ENCODE results near the gene FAM131A. TPM values are rescaled to one million over a fixed set of nuclear protein-coding genes. Genes with fewer than 3 reads are reported as not detected.
"Not testable (repeated sequence)": the region's sequence is repeated elsewhere in the genome, so short reads cannot be mapped to it uniquely, and the experiment has no call there.

Gene FAM131A
- polyA plus RNA-seq, 3 donors: 11.2 to 14.3 (median 13.7) TPM

DNA sequence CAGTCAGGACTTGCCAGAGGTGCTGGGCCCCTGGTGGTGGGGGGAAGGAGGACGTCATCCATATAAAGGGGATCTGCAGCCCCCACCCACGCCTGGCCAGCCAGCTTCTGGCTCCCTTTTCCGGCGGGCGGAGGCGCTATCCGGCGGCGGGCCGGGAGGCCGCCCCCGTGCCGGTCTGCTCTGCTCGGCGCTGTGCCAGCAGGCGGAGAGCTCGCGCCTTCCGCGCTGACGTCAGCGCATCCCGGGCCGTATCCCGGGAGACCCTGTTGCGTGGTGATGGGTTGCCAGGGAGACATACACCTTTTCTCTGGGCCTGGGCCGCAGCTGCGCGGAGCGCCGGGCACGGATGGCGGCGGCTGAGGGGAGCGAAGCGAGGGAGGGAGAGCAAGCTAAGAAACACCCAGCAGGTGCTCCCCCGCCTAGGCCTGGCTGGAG is 1.1 kb downstream of the FAM131A start:
- peak; percentile 86 for DNase-seq

DNA sequence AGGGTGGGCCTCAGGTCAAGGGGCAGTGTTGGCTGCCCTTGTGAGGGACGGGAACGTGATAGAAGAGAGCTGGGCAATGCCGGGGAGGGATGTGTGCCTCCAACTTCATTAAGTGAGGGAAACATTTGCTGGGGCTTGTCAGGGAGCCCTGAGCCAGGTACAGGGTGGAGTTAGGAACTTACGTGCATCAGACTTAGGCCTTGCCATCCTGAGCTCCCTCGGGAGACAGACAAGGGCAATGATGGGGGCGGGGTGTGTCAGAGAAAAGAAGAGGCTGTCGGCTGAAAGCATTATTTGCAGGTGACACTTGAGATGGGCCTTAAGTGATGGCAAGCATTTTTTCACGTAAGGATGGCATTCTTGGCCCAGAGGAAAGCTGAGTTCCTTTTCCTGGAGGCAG is 1.6 kb downstream of the FAM131A start:
- DNase-seq: no peak

DNA sequence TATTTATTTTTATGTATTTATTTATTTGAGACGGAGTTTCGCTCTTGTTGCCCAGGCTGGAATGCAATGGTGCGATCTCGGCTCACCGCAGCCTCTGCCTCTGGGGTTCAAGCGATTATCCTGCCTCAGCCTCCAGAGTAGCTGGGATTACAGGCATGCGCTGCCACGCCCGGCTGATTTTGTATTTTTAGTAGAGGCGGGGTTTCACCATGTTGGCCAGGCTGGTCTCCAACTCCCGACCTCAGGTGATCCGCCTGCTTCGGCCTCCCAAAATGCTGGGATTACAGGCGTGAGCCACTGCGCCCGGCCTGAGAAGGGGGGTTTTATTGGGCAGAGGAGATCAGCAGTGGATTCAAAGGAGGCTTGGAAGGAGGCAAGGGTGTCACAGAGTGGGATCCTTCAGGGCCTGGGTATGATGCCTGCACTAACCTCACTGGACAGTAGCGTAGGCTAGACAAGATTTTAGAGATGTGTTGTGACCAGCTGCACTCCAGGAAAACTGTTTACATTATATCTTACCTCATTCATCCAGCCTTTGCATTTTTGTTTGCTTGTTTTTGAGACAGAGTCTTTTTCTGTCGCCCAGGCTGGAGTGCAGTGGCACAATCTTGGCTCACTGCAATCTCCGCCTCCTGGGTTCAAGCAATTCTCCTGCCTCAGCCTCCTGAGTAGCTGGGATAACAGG is 2.2 kb downstream of the FAM131A start:
- DNase-seq: not testable (repeated sequence)

DNA sequence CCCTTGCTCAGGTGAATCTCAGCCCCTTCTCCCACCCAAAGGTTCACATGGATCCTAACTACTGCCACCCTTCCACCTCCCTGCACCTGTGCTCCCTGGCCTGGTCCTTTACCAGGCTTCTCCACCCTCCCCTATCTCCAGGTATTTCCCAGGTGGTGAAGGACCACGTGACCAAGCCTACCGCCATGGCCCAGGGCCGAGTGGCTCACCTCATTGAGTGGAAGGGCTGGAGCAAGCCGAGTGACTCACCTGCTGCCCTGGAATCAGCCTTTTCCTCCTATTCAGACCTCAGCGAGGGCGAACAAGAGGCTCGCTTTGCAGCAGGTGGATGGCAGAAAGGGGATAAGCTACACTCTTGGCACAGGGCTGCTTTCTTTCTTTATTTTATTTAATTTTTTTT is 4.5 kb downstream of the FAM131A start:
- no peak for DNase-seq

DNA sequence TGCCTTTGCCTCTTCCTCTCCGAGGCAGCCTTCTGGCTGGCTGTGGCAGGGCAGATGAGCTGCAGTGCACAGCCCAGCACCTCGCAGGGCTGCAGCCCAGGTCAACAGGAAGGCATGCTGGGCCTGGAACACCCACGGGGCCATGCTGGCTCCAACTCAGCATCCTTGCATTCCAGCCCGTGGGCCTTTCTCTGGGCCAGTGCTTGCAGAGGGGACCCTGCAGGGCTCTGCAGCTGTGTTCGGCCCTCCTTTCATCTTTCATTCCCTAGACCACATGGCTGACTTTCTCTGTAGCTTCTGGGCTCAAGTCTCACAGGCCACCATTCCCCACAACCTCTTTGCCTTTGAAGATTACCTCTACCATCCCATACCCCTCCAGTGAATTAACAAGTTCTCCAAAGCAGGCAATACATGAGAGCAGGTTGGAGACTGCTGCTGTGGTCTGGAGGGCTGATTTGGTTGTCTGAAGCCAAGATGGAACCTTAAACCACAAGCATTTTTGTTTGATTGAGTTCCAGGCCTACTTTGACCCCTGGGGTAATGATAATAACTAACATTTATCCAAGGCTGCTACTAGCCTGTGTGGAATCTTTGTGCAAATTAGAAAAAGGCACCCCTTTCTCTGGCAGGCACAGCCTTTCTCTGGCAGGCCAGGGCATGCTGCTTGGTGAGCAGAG is 5.9 kb downstream of the FAM131A start:
- no peak for DNase-seq

DNA sequence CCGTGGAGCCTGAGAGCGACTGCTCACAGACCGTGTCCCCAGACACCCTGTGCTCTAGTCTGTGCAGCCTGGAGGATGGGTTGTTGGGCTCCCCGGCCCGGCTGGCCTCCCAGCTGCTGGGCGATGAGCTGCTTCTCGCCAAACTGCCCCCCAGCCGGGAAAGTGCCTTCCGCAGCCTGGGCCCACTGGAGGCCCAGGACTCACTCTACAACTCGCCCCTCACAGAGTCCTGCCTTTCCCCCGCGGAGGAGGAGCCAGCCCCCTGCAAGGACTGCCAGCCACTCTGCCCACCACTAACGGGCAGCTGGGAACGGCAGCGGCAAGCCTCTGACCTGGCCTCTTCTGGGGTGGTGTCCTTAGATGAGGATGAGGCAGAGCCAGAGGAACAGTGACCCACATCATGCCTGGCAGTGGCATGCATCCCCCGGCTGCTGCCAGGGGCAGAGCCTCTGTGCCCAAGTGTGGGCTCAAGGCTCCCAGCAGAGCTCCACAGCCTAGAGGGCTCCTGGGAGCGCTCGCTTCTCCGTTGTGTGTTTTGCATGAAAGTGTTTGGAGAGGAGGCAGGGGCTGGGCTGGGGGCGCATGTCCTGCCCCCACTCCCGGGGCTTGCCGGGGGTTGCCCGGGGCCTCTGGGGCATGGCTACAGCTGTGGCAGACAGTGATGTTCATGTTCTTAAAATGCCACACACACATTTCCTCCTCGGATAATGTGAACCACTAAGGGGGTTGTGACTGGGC is 7.3 kb downstream of the FAM131A start:
- DNase-seq: no peak

DNA sequence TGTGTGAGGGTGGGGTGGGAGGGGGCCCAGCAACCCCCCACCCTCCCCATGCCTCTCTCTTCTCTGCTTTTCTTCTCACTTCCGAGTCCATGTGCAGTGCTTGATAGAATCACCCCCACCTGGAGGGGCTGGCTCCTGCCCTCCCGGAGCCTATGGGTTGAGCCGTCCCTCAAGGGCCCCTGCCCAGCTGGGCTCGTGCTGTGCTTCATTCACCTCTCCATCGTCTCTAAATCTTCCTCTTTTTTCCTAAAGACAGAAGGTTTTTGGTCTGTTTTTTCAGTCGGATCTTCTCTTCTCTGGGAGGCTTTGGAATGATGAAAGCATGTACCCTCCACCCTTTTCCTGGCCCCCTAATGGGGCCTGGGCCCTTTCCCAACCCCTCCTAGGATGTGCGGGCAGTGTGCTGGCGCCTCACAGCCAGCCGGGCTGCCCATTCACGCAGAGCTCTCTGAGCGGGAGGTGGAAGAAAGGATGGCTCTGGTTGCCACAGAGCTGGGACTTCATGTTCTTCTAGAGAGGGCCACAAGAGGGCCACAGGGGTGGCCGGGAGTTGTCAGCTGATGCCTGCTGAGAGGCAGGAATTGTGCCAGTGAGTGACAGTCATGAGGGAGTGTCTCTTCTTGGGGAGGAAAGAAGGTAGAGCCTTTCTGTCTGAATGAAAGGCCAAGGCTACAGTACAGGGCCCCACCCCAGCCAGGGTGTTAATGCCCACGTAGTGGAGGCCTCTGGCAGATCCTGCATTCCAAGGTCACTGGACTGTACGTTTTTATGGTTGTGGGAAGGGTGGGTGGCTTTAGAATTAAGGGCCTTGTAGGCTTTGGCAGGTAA is 8.1 kb downstream of the FAM131A start:
- DNase-seq: peak; percentile 74

DNA sequence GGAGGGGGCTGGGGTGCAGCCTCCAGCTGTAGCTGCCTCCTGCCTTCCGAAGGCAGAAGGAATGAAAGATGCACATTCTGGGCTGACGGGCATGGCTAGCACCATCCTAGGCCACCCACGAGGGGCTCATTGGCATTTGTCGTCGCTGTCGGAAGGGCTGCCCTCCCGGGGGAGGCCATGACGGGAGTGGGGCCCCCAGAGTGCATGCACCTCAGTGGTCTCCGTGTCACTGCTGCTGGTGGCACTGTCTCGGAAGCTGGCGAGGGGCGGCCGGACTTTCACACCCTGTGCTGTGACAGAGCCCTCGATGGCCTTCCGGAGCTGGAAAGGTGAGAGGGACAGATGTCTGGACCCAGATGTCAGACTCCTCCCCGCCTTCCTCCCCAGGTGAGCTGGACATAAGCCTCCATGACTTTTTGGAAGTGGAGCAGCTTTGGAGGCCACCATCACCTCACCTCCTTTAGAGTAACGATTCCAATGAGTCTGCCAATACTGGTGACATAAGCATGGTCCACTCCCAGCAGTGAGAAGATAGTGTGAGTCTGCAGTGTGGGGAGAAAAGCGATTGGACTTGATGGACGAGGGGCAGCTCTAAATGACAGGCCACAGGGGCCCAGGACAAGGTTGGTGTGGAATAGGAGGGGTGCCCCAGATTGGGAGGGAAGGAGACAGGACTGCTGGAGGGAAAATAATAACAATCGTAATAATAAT is 9.2 kb downstream of the FAM131A start:
- no peak for DNase-seq

DNA sequence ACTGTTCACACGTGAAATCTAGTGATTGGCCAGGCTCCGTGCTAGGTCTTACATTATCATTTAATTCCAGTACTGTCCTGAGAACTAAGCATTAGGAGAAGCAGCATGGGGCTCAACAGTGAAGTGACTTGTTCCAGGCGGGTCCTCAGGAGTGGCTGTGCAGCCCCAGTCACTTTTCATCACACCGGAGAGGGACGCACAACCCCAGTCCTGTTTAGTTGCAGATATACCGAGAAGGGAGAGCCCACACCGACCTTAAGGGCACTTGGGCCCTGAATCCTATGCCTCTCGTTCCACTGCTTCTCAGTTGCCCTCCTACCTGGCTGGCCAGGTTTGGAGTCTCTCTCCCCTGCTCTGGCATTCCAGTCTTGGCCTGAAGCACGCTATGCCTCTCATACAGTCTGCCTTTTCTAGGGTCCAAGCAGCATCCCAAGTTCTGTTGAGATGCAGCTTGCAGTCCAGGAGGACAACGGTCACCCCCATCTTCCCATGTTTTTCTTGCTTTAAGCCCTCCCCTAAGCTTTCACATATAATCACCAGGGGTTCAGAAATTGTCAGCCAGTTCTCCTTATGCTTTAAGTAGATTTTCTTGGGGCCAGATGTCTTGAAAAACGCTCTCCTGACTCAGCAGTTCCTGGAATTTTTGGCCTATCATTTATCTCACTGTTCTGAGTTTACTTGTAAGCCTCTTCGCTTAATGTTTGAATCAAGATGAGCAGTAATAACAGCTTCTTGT is 10.1 kb downstream of the FAM131A start:
- no peak for DNase-seq

DNA sequence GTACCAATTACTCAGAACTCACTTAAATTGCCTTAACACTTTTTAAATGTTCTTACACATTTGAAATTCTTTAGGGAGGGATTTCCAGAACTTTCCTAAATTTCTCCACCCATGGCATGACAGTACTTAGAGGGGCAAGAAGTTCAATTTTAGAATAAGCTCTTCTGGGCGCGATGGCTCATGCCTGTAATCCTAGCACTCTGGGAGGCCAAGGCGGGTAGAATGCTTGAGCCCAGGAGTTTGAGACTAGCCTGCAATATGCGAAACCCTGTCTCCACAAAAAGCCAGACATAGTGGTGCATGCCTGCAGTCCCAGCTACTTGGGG is 10.6 kb downstream of the FAM131A start:
- DNase-seq: no peak

DNA sequence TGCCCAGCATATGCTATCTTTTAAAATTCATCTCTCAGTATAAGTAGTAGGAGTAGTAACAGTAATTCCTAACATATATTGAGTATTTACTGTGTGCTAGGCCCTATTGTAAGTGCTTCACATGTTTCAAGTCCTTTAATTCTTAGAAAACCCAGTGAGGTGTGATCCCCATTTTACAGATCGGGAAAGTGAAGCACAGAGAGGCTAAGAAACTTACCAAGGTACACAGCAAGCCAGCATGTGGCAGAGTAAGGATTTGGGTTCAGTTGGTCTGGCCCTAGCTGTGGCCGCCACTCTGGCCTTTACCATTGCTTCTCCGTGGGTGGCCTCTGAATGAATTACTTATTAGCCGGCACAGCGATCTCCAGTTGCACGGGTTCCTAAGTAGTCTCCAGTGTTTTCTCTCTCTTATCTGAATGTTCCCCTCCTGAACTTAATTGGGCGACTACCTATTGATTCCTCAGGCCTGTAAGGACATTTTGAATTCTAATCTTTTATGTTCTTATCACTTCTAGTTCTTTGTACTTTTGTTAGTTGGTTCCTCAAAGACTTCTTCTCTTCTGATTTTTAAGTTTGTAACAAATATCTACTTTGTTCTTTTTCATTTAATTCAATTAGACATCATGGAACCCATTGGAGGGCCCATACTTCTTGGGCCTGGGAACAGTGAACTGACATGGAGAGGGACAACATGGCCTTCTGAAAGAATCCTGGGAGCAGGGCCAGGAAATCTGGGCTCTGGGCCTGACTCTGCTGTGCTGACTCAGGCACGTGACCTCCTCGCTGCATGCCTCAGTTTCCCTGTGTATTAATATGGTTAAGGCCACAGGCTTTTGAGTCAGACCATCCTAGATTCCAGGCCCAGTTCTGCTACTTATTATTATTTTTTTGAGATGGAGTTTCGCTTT is 12.4 kb downstream of the FAM131A start:
- DNase-seq: no peak

DNA sequence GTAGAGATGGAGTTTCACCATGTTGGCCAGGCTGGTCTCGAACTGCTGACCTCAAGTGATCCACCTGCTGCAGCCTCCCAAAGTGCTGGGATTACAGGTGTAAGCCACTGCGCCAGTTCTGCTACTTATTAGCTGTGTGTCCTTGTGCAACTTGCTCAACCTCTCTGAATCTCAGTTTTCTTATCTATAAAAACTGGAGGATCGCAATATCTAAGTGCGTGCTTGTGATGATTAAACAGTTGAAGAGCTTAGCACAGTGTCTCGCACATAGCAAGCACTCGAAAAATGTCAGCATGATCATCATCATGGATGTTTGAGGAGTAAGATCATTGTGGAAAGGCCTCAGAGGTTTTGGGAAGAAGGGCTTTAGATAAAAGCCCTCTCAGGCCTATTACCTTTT is 13.2 kb downstream of the FAM131A start:
- no peak for DNase-seq

DNA sequence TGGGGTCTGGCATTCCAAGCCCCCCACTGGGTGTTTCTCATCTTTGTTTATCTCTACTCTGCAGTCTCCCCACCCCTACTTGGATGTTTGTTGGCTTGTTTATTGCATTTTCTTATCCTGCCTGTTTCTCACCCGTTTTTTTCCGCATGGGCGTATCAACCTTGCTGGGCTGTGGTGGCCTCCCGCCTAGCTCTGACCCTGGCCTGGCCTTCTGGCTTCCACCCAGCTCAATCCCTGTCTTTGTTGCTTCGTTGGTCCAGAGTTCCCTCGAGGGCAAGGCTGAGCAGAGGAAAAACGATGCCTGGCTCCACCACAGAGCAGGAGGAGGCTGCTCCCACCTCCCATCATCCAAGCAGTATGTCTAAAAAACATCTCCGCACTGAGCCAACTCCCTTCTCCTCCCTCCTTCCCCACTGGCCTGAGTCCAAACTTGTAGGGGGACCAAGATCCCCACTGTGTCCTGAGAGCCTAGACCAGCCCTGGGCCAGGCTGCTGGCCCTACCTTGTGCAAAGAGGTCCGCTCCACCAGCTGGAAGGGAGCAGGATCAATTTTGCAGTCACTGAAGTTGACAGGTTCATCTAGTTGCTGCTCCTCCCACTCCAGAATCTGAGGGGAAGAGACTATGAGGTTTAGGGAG is 14.2 kb downstream of the FAM131A start:
- DNase-seq: no peak

DNA sequence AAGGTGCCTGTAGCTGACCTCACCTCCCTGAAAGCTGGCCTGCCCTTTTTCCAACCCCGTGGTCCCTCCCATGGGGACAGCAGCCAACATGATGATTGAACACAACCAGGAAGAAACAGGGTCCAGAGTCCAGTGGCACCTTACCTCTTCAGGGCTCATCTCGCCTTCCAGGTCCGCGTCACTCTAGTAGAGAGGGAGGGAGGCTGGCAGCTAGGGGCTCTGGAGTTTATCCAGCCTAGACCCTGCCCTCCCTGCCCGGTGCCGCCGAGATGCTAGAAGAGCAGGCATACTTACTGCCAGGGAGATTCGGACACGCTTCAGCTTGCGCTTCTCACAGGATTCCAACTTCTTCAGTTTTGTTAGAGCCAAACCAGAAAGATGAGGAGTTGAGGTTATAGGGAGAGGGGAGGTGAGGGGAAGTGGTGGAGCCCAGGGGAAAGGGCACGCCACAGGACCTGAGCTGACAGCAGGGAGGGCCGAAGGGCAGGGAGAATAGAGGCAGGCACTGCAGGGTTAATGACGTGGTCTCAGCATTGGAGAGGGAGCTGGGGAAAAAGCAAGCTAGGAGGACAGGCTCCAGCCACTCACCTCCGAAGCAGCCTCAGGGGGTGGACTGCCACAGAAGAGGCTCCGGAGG is 14.9 kb downstream of the FAM131A start:
- DNase-seq: no peak

DNA sequence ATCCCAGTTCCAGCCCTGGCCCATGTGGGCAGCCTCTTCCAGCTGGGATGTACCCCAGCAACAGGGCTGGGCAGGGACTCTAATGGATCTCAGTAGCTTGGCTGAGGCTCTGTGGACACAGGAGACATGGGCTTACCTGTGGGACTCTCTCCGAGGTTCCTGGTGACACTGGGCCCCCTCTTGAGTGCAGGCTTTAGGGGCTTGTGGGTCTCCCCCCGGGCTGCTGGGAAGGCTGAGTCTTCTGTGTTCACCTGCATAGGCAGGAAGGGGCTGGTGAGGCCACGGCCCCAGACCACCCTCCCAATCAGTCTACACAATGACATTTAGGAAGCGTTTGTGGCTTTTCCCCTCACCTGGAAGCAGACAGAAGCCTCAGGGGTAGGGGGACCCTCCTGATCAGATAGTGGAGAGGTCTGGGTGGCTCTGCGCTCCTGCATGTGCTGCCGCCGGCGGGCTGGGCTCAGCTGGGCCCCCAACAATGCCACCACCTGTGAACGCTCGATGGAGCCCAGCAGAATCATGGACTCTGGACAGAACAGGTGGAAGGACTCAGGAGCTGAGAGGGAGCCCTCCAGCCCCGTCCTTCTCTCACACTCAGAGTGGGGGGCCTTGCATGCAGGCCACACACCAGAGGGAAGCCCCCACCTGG is 15.6 kb downstream of the FAM131A start:
- no peak for DNase-seq

DNA sequence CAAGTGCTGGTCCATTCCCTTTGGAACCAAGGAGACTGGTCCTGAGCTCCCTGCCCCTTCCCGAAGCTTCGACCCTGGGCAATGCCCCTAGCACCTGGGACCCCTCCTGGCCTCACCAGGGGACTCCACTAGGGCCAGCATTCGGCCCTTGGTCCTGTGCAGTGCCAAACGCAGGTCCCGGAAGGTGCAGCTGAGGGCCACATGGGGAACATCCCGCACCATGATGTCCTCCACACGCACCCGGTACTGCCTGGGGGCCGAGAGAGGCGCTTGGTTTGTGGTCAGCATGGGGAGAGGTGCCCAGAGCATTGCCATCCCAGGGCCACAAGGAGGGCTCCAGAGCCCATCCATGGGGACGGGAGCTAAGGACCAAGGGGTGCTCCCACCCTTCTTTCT is 16.1 kb downstream of the FAM131A start:
- no peak for DNase-seq

DNA sequence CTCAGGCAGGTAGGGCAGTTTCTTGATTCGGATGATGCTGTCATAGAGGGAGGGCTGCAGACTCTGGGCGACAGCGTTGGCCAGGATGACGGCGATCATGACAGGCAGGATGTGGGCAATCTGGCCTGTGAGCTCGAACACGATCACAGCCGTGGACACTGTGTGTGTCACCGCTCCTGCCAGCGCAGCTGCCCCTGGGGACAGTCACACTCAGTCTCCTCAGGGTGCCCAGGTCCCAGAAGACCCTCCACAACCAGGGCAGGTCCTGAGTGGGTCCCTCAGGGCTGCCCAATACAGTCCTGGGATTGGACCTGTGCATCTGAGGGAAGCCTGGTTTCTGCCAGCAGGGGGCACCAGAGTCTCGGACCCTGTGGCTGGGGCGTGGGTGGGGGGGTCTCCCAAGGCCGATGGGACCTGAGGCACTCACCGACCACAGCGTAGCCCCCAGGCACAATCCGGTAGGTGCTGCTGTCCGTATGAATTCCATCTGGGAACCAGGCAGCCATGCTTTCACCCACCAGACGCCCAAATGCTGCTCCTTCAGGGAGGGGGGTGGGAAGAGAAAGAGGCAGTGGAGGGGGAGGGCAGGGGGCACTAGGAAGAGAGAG is 16.8 kb downstream of the FAM131A start:
- no peak for DNase-seq

DNA sequence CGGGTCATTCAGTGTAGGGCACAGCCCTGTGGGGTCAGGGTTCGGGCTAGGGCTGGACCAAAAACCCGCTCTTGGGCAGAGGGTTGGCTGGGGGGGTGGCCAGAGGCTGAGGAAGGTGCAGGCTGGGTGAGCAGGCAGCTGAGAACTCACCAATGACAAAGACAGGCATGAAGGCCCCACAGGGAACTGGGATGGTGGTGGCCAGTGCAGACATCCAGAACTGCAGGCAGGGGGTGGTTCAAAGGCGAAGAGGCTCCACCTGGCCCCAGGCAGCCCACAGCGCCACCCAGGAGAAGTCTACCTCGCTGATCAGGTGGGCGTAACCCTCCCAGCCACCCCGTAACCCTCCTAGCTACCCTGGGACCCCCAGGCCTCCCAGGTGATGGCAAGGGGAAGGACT is 17.4 kb downstream of the FAM131A start:
- no peak for DNase-seq
